Liver (tissue), 9 donors: ENCODE measurements around the gene MEGF11. TPM values are rescaled to one million over a fixed set of nuclear protein-coding genes. Genes with fewer than 3 reads are reported as not detected.

Source experiments
- DNase-seq: peaks from one replicate; pipeline ENCODE4 v3.0.0-alpha.2; 2017; ENCODE audit warnings: low spot score
- H3K27ac ChIP-seq, 2 donors: one replicate each; pipeline ENCODE4 v1.7.0; 2013; ENCODE audit warnings: inconsistent platforms in 2 of 2, low read length in 2 of 2, control low read depth in 1 of 2, low read depth in 1 of 2, mild to moderate bottlenecking in 1 of 2
- H3K27me3 ChIP-seq, 4 donors: one replicate each; pipeline versions ENCODE4 v1.6.1 to v1.7.0; 2013; ENCODE audit warnings: low read length in 3 of 4, inconsistent platforms in 1 of 4, mild to moderate bottlenecking in 1 of 4, moderate library complexity in 1 of 4; ENCODE audit not compliant: control insufficient read depth in 4 of 4, insufficient read depth in 4 of 4
- H3K36me3 ChIP-seq, 4 donors: one replicate each; pipeline versions ENCODE4 v1.6.1 to v1.7.0; 2013; ENCODE audit warnings: low read length in 3 of 4, mild to moderate bottlenecking in 3 of 4, low read depth in 1 of 4, moderate library complexity in 1 of 4; ENCODE audit not compliant: control insufficient read depth in 4 of 4, insufficient read depth in 3 of 4
- H3K4me1 ChIP-seq, 4 donors: one replicate each; pipeline versions ENCODE4 v1.6.1 to v1.7.0; 2013; ENCODE audit warnings: low read length in 3 of 4, mild to moderate bottlenecking in 3 of 4, moderate library complexity in 1 of 4; ENCODE audit not compliant: control insufficient read depth in 4 of 4, insufficient read depth in 4 of 4
- H3K4me3 ChIP-seq, 3 donors: one replicate each; pipeline versions ENCODE4 v1.6.1 to v1.7.0; 2013; ENCODE audit warnings: low read length in 3 of 3, control low read depth in 1 of 3, low read depth in 1 of 3, mild to moderate bottlenecking in 1 of 3
- H3K9ac ChIP-seq, 2 donors: one replicate each; pipeline ENCODE4 v1.7.0; 2013; ENCODE audit warnings: low read length in 2 of 2, mild to moderate bottlenecking in 2 of 2, moderate library complexity in 2 of 2, control low read depth in 1 of 2, low read depth in 1 of 2
- H3K9me3 ChIP-seq, 4 donors: one replicate each; pipeline versions ENCODE4 v1.6.1 to v1.7.0; 2013; ENCODE audit warnings: low read length in 3 of 4; ENCODE audit not compliant: control insufficient read depth in 4 of 4
- ATF3 ChIP-seq: IDR thresholded peaks from 2 replicates; pipeline ENCODE4 v1.6.1; 2016; ENCODE audit warnings: antibody characterized with exemption
- CTCF ChIP-seq: fragments of 150-350 bp; IDR thresholded peaks from 2 replicates; pipeline ENCODE4 v1.5.1; 2017; ENCODE audit warnings: improper control_type of control experiment, low read depth, low read length; ENCODE audit not compliant: missing input control
- EGR1 ChIP-seq, 2 donors: IDR thresholded peaks; 2 replicates each; pipeline ENCODE4 v1.6.1; 2016 to 2018; ENCODE audit warnings: antibody characterized with exemption in 2 of 2, low read depth in 2 of 2
- FOXA1 ChIP-seq: IDR thresholded peaks from 2 replicates; pipeline ENCODE4 v1.6.1; 2016; ENCODE audit warnings: antibody characterized with exemption
- FOXA2 ChIP-seq: IDR thresholded peaks from 2 replicates; pipeline ENCODE4 v1.6.1; 2016; ENCODE audit warnings: antibody characterized with exemption
- GABPA ChIP-seq, 2 donors: IDR thresholded peaks in 1 of 2; conservative IDR thresholded peaks in 1 of 2; 2 replicates each; pipeline ENCODE4 v1.6.1; 2016; ENCODE audit warnings: antibody characterized with exemption in 2 of 2, mild to moderate bottlenecking in 1 of 2, moderate library complexity in 1 of 2
- HNF4A ChIP-seq, 2 donors: conservative IDR thresholded peaks; 2 replicates each; pipeline ENCODE4 v1.6.1; 2016; ENCODE audit warnings: antibody characterized with exemption in 2 of 2, mild to moderate bottlenecking in 2 of 2
- HNF4G ChIP-seq: IDR thresholded peaks from 2 replicates; pipeline ENCODE4 v1.6.1; 2016; ENCODE audit warnings: antibody characterized with exemption
- JUND ChIP-seq, 2 donors: IDR thresholded peaks; 2 replicates each; pipeline ENCODE4 v1.6.1; 2016; ENCODE audit warnings: antibody characterized with exemption in 2 of 2
- MAX ChIP-seq: IDR thresholded peaks from 2 replicates; pipeline ENCODE4 v1.6.1; 2016; ENCODE audit warnings: antibody characterized with exemption
- NR2F2 ChIP-seq: IDR thresholded peaks from 2 replicates; pipeline ENCODE4 v1.6.1; 2016; ENCODE audit warnings: antibody characterized with exemption
- RAD21 ChIP-seq, 2 donors: IDR thresholded peaks; 2 replicates each; pipeline ENCODE4 v1.6.1; 2016; ENCODE audit warnings: antibody characterized with exemption in 2 of 2, mild to moderate bottlenecking in 2 of 2
- REST ChIP-seq: IDR thresholded peaks from 2 replicates; pipeline ENCODE4 v1.6.1; 2016; ENCODE audit warnings: antibody characterized with exemption, mild to moderate bottlenecking
- RXRA ChIP-seq, 2 donors: IDR thresholded peaks; 2 replicates each; pipeline ENCODE4 v1.6.1; 2017 to 2018; ENCODE audit warnings: antibody characterized with exemption in 2 of 2, mild to moderate bottlenecking in 1 of 2
- SP1 ChIP-seq: IDR thresholded peaks from 2 replicates; pipeline ENCODE4 v1.6.1; 2018; ENCODE audit warnings: antibody characterized with exemption, mild to moderate bottlenecking
- TAF1 ChIP-seq: conservative IDR thresholded peaks from 2 replicates; pipeline ENCODE4 v1.6.1; 2016; ENCODE audit warnings: antibody characterized with exemption, mild to moderate bottlenecking
- YY1 ChIP-seq: IDR thresholded peaks from 2 replicates; pipeline ENCODE4 v1.6.1; 2016; ENCODE audit warnings: antibody characterized with exemption, mild to moderate bottlenecking
- ZBTB33 ChIP-seq: IDR thresholded peaks from 2 replicates; pipeline ENCODE4 v1.6.1; 2016; ENCODE audit warnings: antibody characterized with exemption
- WGBS: extraction: QIAGEN DNeasy Blood & Tissue Kit; methylation state at CpG from one replicate; pipeline ENCODE4 v1.1.7; 2013; 5-methylcytosine and 5-hydroxymethylcytosine counted together
- polyA plus RNA-seq, 2 donors: library from polyadenylated mRNA; stranded (reverse) in 1 of 2; unstranded in 1 of 2; fragments of 200-250 nt in 1 of 2; fragments of >200 nt in 1 of 2; fragmentation: Nextera tagmentation in 1 of 2; extraction: Ambion mirVana in 1 of 2; gene quantifications; one replicate each; pipeline versions ENCODE4 v1.2.1 to v1.2.3, GENCODE V29; 2013 to 2015
- total RNA-seq, 2 donors: library from RNA; depleted of rRNA; stranded (reverse); fragments of >200 nt; gene quantifications; one replicate each; pipeline ENCODE4 v1.2.3, GENCODE V29; 2014
- donor health status: healthy.
- donor health status: healthy.
- donor health status: healthy.
- donor health status: healthy.
- donor health status: healthy.

The MEGF11 gene
- total and polyA plus RNA-seq, 4 donors: under 0.01 to 0.51 (median 0.03) TPM; not detected in 1

- no peak for DNase-seq
- TF ChIP-seq JUND (IDR thresholded peaks at IDR 0.05) (no peak), YY1 (no peak), RAD21 (IDR thresholded peaks at IDR 0.05) (no peak), NR2F2 (no peak), FOXA2 (no peak), SP1 (no peak), EGR1 (IDR thresholded peaks at IDR 0.05; ENCODE audit: low read depth in 2 of 2) (no peak), RXRA (IDR thresholded peaks at IDR 0.05) (no peak), ATF3 (no peak), TAF1 (no peak), HNF4A (conservative IDR thresholded peaks at IDR 0.05) (no peak), FOXA1 (no peak), MAX (no peak)
- 85% methylated on average over 5 of the region's 5 CpGs for WGBS
Observed at GRCh38 chr15:66096688-66097058, 156.9 kb downstream of the MEGF11 start.

GRCh38 chr15:66095871-66096687, 157.5 kb downstream of the MEGF11 start:
- TF ChIP-seq EGR1 (IDR thresholded peaks at IDR 0.05; ENCODE audit: low read depth in 2 of 2) (no peak), TAF1 (no peak), YY1 (no peak), RXRA (IDR thresholded peaks at IDR 0.05) (no peak), SP1 (no peak), GABPA (IDR thresholded peaks at IDR 0.05 in 1 of 2, conservative IDR thresholded peaks at IDR 0.05 in 1 of 2) (no peak), FOXA2 (no peak), RAD21 (IDR thresholded peaks at IDR 0.05) (no peak), ZBTB33 (no peak), REST (no peak), ATF3 (no peak), HNF4G (no peak), FOXA1 (no peak), HNF4A (conservative IDR thresholded peaks at IDR 0.05) (no peak), MAX (no peak), CTCF (no peak), JUND (IDR thresholded peaks at IDR 0.05) (no peak), NR2F2 (no peak)
- Histone ChIP-seq H3K27ac (no peak overlapping the region), H3K9me3 (no peaks in the 10 kb centered on the region), H3K27me3 (no peaks in the 10 kb centered on the region), H3K4me1 (no peaks in the 10 kb centered on the region), H3K36me3 (no peaks in the 10 kb centered on the region), H3K9ac (no peak overlapping the region), H3K4me3 (no peak overlapping the region)
- 75% methylated on average over 15 of the region's 15 CpGs for WGBS
- DNase-seq: no peak

More at GRCh38 chr15:66096688-66097058, 156.9 kb downstream of the MEGF11 start:
- Histone ChIP-seq H3K9ac (no peak overlapping the region), H3K27me3 (no peaks in the 10 kb centered on the region), H3K9me3 (no peaks in the 10 kb centered on the region), H3K4me3 (no peak overlapping the region), H3K27ac (no peak overlapping the region), H3K4me1 (no peaks in the 10 kb centered on the region), H3K36me3 (no peaks in the 10 kb centered on the region)
